Endothelial cell of umbilical vein (primary cell): Measurements from ENCODE around the gene TLNRD1. TPM values are rescaled to one million over a fixed set of nuclear protein-coding genes. Genes with fewer than 3 reads are reported as not detected.

Source experiments
- BruUV-seq: library from RNA; stranded (reverse); fragments of 400-500 nt; replicated peaks from 2 replicates; lab custom pipeline; 2021; lab: Mats Ljungman, UMichigan
- CTCF ChIA-PET: fragments of 300-600, 350-600 bp; sonication (Branson Sonifier 250); formaldehyde crosslinking; loops from one replicate; lab custom pipeline; 2021; ENCODE audit warnings: antibody characterized with exemption, inconsistent platforms; lab: Charles Lee
- POLR2A ChIA-PET: fragments of 300-600, 350-600 bp; sonication (Branson Sonifier 250); formaldehyde crosslinking; loops from one replicate; lab custom pipeline; 2021; ENCODE audit warnings: antibody characterized with exemption, inconsistent platforms; lab: Charles Lee
- DNase-seq: peaks from one replicate; pipeline ENCODE4 v3.0.0-alpha.2; 2011; ENCODE audit warnings: low read depth, low spot score
- FAIRE-seq: peaks from 2 replicates; lab custom pipeline; 2011; peaks lifted over from hg19 to GRCh38; lab: Jason Lieb, UNC
- H2AFZ ChIP-seq: 2 replicates; pipeline ENCODE4 v1.6.0; 2012; ENCODE audit warnings: low read depth, low read length, control low read depth, inconsistent platforms
- H3K27ac ChIP-seq: 2 replicates; pipeline ENCODE4 v1.5.1; 2011; ENCODE audit warnings: low read depth, mild to moderate bottlenecking, control low read depth, low read length, moderate library complexity; ENCODE audit not compliant: insufficient read depth
- H3K27me3 ChIP-seq, 2 experiments: 2 replicates each; pipeline versions ENCODE4 v1.6.0 to v1.6.1; 2011; ENCODE audit warnings: low read length in 2 of 2, mixed read lengths in 1 of 2; ENCODE audit not compliant: control insufficient read depth in 2 of 2, insufficient read depth in 2 of 2
- H3K36me3 ChIP-seq, 2 experiments: 2 replicates in 1 of 2; 3 replicates in 1 of 2; pipeline ENCODE4 v1.5.1; 2011; ENCODE audit warnings: low read length in 2 of 2, mild to moderate bottlenecking in 1 of 2, moderate library complexity in 1 of 2; ENCODE audit not compliant: control insufficient read depth in 2 of 2, insufficient read depth in 2 of 2; ENCODE audit errors: extremely low read depth in 1 of 2
- H3K4me1 ChIP-seq: 3 replicates; pipeline ENCODE4 v1.5.1; 2011; ENCODE audit warnings: mild to moderate bottlenecking, low read length; ENCODE audit not compliant: control insufficient read depth, insufficient read depth; ENCODE audit errors: extremely low read depth
- H3K4me2 ChIP-seq: 2 replicates; pipeline ENCODE4 v1.6.1; 2011; ENCODE audit warnings: low read length, control low read depth, mixed read lengths; ENCODE audit not compliant: insufficient read depth
- H3K4me3 ChIP-seq, 3 experiments: fragments of 200-600 bp in 1 of 3; sonication (generic), shearing (Covaris generic) in 1 of 3; replicated peaks in 1 of 3; 2 replicates each; pipeline ENCODE4 v1.5.1; 2011 to 2016; ENCODE audit warnings: control low read depth in 3 of 3, low read length in 3 of 3, mild to moderate bottlenecking in 2 of 3, inconsistent platforms in 1 of 3, low read depth in 1 of 3, moderate library complexity in 1 of 3; ENCODE audit not compliant: insufficient read depth in 1 of 3
- H3K79me2 ChIP-seq: 2 replicates; pipeline ENCODE4 v1.6.0; 2012; ENCODE audit warnings: low read length, inconsistent platforms; ENCODE audit not compliant: control insufficient read depth, insufficient read depth
- H3K9ac ChIP-seq: replicated peaks from 2 replicates; pipeline ENCODE3; 2011; ENCODE audit warnings: low read length, control low read depth; ENCODE audit not compliant: insufficient read depth; ENCODE audit errors: extremely low read depth
- H3K9me1 ChIP-seq: replicated peaks from 3 replicates; pipeline ENCODE4 v1.6.0; 2011; ENCODE audit warnings: mild to moderate bottlenecking, low read length; ENCODE audit not compliant: control insufficient read depth, insufficient read depth; ENCODE audit errors: extremely low read depth
- H3K9me3 ChIP-seq: replicated peaks from 2 replicates; pipeline ENCODE4 v1.5.1; 2012; ENCODE audit warnings: low read length, inconsistent platforms; ENCODE audit not compliant: control insufficient read depth, insufficient read depth
- H4K20me1 ChIP-seq: replicated peaks from 2 replicates; pipeline ENCODE3; 2011; ENCODE audit warnings: mild to moderate bottlenecking, low read length; ENCODE audit not compliant: control insufficient read depth, insufficient read depth; ENCODE audit errors: extremely low read depth
- CTCF ChIP-seq, 2 donors: IDR thresholded peaks; 1 replicate in 1 of 2; 2 replicates in 1 of 2; pipeline ENCODE4 v1.5.1; 2011; ENCODE audit warnings: low read length in 2 of 2, mild to moderate bottlenecking in 2 of 2, moderate library complexity in 2 of 2, control low read depth in 1 of 2, inconsistent platforms in 1 of 2, low read depth in 1 of 2; ENCODE audit not compliant: insufficient read depth in 1 of 2; ENCODE audit errors: extremely low read depth in 1 of 2
- EZH2 ChIP-seq: IDR thresholded peaks from 2 replicates; pipeline ENCODE4 v1.6.1; 2012; ENCODE audit warnings: borderline replicate concordance, low read depth, mild to moderate bottlenecking, moderate library complexity, low read length, inconsistent platforms; ENCODE audit not compliant: severe bottlenecking
- FOS ChIP-seq: IDR thresholded peaks from 2 replicates; pipeline ENCODE4 v1.6.1; 2011; ENCODE audit warnings: mild to moderate bottlenecking, low read length, moderate library complexity, borderline replicate concordance; ENCODE audit not compliant: insufficient read depth
- GATA2 ChIP-seq: IDR thresholded peaks from 2 replicates; pipeline ENCODE4 v1.7.0; 2011; ENCODE audit warnings: low read depth, mild to moderate bottlenecking, moderate library complexity, mixed read lengths, low read length; ENCODE audit not compliant: insufficient read length, insufficient read depth
- JUN ChIP-seq: IDR thresholded peaks from 2 replicates; pipeline ENCODE4 v1.6.1; 2011; ENCODE audit warnings: borderline replicate concordance, low read depth; ENCODE audit not compliant: insufficient read length, insufficient read depth
- MAX ChIP-seq: IDR thresholded peaks from 2 replicates; pipeline ENCODE4 v1.6.1; 2011; ENCODE audit not compliant: insufficient read depth, insufficient read length
- MYC ChIP-seq: IDR thresholded peaks from one replicate; pipeline ENCODE4 v1.6.1; 2011; ENCODE audit warnings: mild to moderate bottlenecking, low read depth, low read length
- POLR2A ChIP-seq: IDR thresholded peaks from 2 replicates; pipeline ENCODE4 v1.6.1; 2012; ENCODE audit warnings: low read depth, mild to moderate bottlenecking, control low read depth, low read length
- POLR2AphosphoS5 ChIP-seq: IDR thresholded peaks from 2 replicates; pipeline ENCODE4 v1.6.1; 2012; ENCODE audit warnings: low read depth, mild to moderate bottlenecking, control low read depth, low read length, moderate library complexity; ENCODE audit not compliant: insufficient read depth
- dilution Hi-C: fragments of 300-500 bp; cut with MboI; formaldehyde crosslinking; loops from one replicate; pipeline ENCODE4 v1.15.0; 2019; ENCODE audit warnings: low sequenced_read_pairs; ENCODE audit not compliant: extremely low pct_ligation_motif_present
- intact Hi-C: fragments of 100-400 bp; cut with micrococcal nuclease; formaldehyde crosslinking; loops from one replicate; pipeline ENCODE4 v1.10.0; 2022
- polyA plus RNA-seq, 4 experiments: library from polyadenylated mRNA; depleted of rRNA in 3 of 4; stranded (reverse) in 3 of 4; unstranded in 1 of 4; fragments of >200 nt; gene quantifications; 2 replicates each; pipeline versions ENCODE4 v1.2.1 to v1.2.3, GENCODE V29; 2011 to 2012; ENCODE audit warnings: missing spikeins in 1 of 4
- total RNA-seq: library from RNA; stranded (reverse); gene quantifications from 2 replicates; pipeline ENCODE4 v1.2.3, GENCODE V29; 2021

TLNRD1 gene
- total and polyA plus RNA-seq, 2 donors (not counting 3 experiments of a cell fraction or from before 2014, with no cell fraction given), result 17.8 to 33.0 TPM

GRCh38 chr15:81023483-81024264 lies 23.0 kb downstream of the TLNRD1 start:
- H3K27ac ChIP-seq, result peak overlapping the region; percentile 97
- peaks cover 23% of the 10 kb centered on the region for H3K4me1 ChIP-seq
- H3K27me3 ChIP-seq, result no peaks in the 10 kb centered on the region
- no peaks in the 10 kb centered on the region for H3K79me2 ChIP-seq
- intact Hi-C loops, result loop anchor here (1.0 to 2.0 kb wide), 4 partner anchors 16 to 69 kb away; partner anchors contain the start of gene TLNRD1
- dilution Hi-C loops, result no loop called here
- no peaks in the 10 kb centered on the region for H4K20me1 ChIP-seq
- no peaks in the 10 kb centered on the region for H3K9me1 ChIP-seq
- DNase-seq, result peak; percentile 91
- FAIRE-seq, result peak; percentile 97
- H2AFZ ChIP-seq, result peak overlapping the region; percentile 38
- CTCF ChIA-PET, result interaction anchor here (0.8 to 2.7 kb wide), 6 partner anchors 13 to 242 kb away, joined by 3 to 11 read pairs (median 6); partner anchors contain the start of gene TLNRD1
- peak overlapping the region; percentile 67 for H3K9ac ChIP-seq
- no peaks in the 10 kb centered on the region for H3K9me3 ChIP-seq
- TF ChIP-seq POLR2AphosphoS5 (no peak), MAX (peak; percentile 93), POLR2A (no peak), FOS (peak; percentile 79), EZH2 (no peak), JUN (peak; percentile 76), MYC (peak; percentile 47), CTCF (IDR thresholded peaks at IDR 0.05; ENCODE audit: extremely low read depth in 1 of 2, insufficient read depth in 1 of 2, low read depth in 1 of 2, low read length in 2 of 2) (no peak), GATA2 (peak; percentile 30)
- TSS peak; percentile 92 for BruUV-seq
- H3K4me3 ChIP-seq, result no peak overlapping the region
- no peaks in the 10 kb centered on the region for H3K36me3 ChIP-seq
- POLR2A ChIA-PET, result interaction anchor here (0.5 to 1.0 kb wide), 4 partner anchors 21 to 46 kb away, joined by 3 to 5 read pairs (median 4); partner anchors contain the start of gene TLNRD1
- peak overlapping the region; percentile 68 for H3K4me2 ChIP-seq
